WTC11 (cell line): Measurements from ENCODE around the gene SCN8A.

Experiments used
- ATF1 ChIP-seq: sonication (generic); formaldehyde crosslinking; IDR thresholded peaks from 2 replicates; pipeline ENCODE4 v1.8.1; 2023; ENCODE audit warnings: mild to moderate bottlenecking, moderate library complexity, missing genetic modification reagents
- ATF6 ChIP-seq: sonication (generic); formaldehyde crosslinking; IDR thresholded peaks from 2 replicates; pipeline ENCODE4 v1.8.1; 2023; ENCODE audit warnings: mild to moderate bottlenecking, missing genetic modification reagents
- CTCF ChIP-seq: fragments of 200-600 bp; IDR thresholded peaks from 2 replicates; pipeline ENCODE4 v1.8.0; 2022; ENCODE audit warnings: antibody characterized with exemption
- ESRRA ChIP-seq: sonication (generic); formaldehyde crosslinking; IDR thresholded peaks from 2 replicates; pipeline ENCODE4 v1.8.1; 2022; ENCODE audit warnings: mild to moderate bottlenecking, missing genetic modification reagents, borderline replicate concordance
- FOXP1 ChIP-seq: sonication (generic); formaldehyde crosslinking; IDR thresholded peaks from 2 replicates; pipeline ENCODE4 v1.8.0; 2022; ENCODE audit warnings: missing genetic modification reagents, mild to moderate bottlenecking, moderate library complexity, borderline replicate concordance
- FOXP4 ChIP-seq: sonication (generic); formaldehyde crosslinking; IDR thresholded peaks from 2 replicates; pipeline ENCODE4 v1.8.0; 2022; ENCODE audit warnings: mild to moderate bottlenecking, missing genetic modification reagents
- GABPB1 ChIP-seq: sonication (generic); formaldehyde crosslinking; IDR thresholded peaks from 2 replicates; pipeline ENCODE4 v1.8.1; 2023; ENCODE audit warnings: mild to moderate bottlenecking, missing genetic modification reagents
- IRF2 ChIP-seq: sonication (generic); formaldehyde crosslinking; IDR thresholded peaks from 2 replicates; pipeline ENCODE4 v1.8.0; 2022; ENCODE audit warnings: low read depth, missing genetic modification reagents, borderline replicate concordance
- MAX ChIP-seq: sonication (generic); formaldehyde crosslinking; IDR thresholded peaks from 2 replicates; pipeline ENCODE4 v1.8.0; 2022; ENCODE audit warnings: mild to moderate bottlenecking, missing genetic modification reagents
- MYBL2 ChIP-seq: sonication (generic); formaldehyde crosslinking; IDR thresholded peaks from 2 replicates; pipeline ENCODE4 v1.8.1; 2023; ENCODE audit warnings: mild to moderate bottlenecking, moderate library complexity, missing genetic modification reagents
- NFE2L1 ChIP-seq: sonication (generic); formaldehyde crosslinking; IDR thresholded peaks from 2 replicates; pipeline ENCODE4 v1.8.1; 2023; ENCODE audit warnings: missing genetic modification reagents
- NFYB ChIP-seq: sonication (generic); formaldehyde crosslinking; conservative IDR thresholded peaks from 2 replicates; pipeline ENCODE4 v1.8.0; 2022; ENCODE audit warnings: low read depth, missing genetic modification reagents
- ZNF121 ChIP-seq: sonication (generic); formaldehyde crosslinking; IDR thresholded peaks from 2 replicates; pipeline ENCODE4 v1.8.0; 2023; ENCODE audit warnings: missing genetic modification reagents
- TF ChIP-seq, protein P1 (sequence below): sonication (generic); formaldehyde crosslinking; IDR thresholded peaks from 2 replicates; pipeline ENCODE4 v1.8.1; 2023; ENCODE audit warnings: mild to moderate bottlenecking, missing genetic modification reagents

DNA sequence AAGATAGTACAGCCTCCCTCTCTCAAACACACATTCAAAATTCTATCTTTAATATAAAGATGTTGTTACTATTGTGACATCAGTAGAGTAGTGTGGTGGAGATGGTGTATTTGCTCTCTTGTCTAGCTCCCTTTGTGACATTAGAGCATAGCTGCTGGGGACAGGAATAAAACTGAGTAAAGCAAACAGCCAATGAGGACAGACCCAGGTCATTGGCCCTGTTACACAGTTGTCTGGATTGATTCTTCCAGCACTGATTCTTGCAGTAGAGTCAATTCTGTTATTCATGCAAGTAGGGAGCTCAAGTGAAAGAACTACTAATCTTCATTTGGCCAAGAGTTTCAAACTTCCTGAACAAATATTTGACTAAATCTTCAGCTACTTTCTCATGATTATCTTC lies 72.4 kb downstream of the SCN8A start:
- no peak for TF ChIP-seq CTCF
- no peak for TF ChIP-seq ZNF121 (CRISPR knock-in tag)
- no peak for TF ChIP-seq GABPB1 (CRISPR knock-in tag)
- TF ChIP-seq ESRRA (CRISPR knock-in tag): no peak
- TF ChIP-seq NFYB (CRISPR knock-in tag): no peak
- no peak for TF ChIP-seq ATF6 (CRISPR knock-in tag)
- no peak for TF ChIP-seq NFE2L1 (CRISPR knock-in tag)
- TF ChIP-seq MAX (CRISPR knock-in tag): no peak
- no peak for TF ChIP-seq FOXP4 (CRISPR knock-in tag)
- TF ChIP-seq FOXP1 (CRISPR knock-in tag): no peak
- no peak for TF ChIP-seq IRF2 (CRISPR knock-in tag)
- no peak for TF ChIP-seq MYBL2 (CRISPR knock-in tag)
- TF ChIP-seq, protein P1, sequence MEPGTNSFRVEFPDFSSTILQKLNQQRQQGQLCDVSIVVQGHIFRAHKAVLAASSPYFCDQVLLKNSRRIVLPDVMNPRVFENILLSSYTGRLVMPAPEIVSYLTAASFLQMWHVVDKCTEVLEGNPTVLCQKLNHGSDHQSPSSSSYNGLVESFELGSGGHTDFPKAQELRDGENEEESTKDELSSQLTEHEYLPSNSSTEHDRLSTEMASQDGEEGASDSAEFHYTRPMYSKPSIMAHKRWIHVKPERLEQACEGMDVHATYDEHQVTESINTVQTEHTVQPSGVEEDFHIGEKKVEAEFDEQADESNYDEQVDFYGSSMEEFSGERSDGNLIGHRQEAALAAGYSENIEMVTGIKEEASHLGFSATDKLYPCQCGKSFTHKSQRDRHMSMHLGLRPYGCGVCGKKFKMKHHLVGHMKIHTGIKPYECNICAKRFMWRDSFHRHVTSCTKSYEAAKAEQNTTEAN (CRISPR knock-in tag): no peak
- TF ChIP-seq ATF1 (CRISPR knock-in tag): no peak
